ENCODE measurements around the gene LILRB2.
"Not testable (repeated sequence)": the region's sequence is repeated elsewhere in the genome, so short reads cannot be mapped to it uniquely, and the experiment has no call there.

LILRB2 gene

GRCh38 chr19:54309811-54310210, 28.9 kb upstream of the LILRB2 start:
- in situ Hi-C loops (cut with MboI; ENCODE audit: low pct_unique_long_range_greater_than_20kb, low sequenced_read_pairs), result no loop called here
- DNase-seq, result no peak

- DNase-seq, result no peak
- in situ Hi-C loops (cut with MboI; ENCODE audit: low pct_unique_long_range_greater_than_20kb, low sequenced_read_pairs), result no loop called here
These were observed 26.6 kb upstream of the LILRB2 start for GRCh38 chr19:54307389-54308020.

GRCh38 chr19:54305141-54305540, 24.2 kb upstream of the LILRB2 start:
- in situ Hi-C loops (cut with MboI; ENCODE audit: low pct_unique_long_range_greater_than_20kb, low sequenced_read_pairs), result no loop called here
- no peak for DNase-seq

- DNase-seq, result peak; percentile 81
- in situ Hi-C loops (cut with MboI; ENCODE audit: low pct_unique_long_range_greater_than_20kb, low sequenced_read_pairs), result no loop called here
These were observed 21.3 kb upstream of the LILRB2 start for GRCh38 chr19:54302257-54302656.

GRCh38 chr19:54299515-54299914, 18.6 kb upstream of the LILRB2 start:
- no peak for DNase-seq
- in situ Hi-C loops (cut with MboI; ENCODE audit: low pct_unique_long_range_greater_than_20kb, low sequenced_read_pairs), result no loop called here

- no peak for DNase-seq
- in situ Hi-C loops (cut with MboI; ENCODE audit: low pct_unique_long_range_greater_than_20kb, low sequenced_read_pairs), result no loop called here
These were observed 18.2 kb upstream of the LILRB2 start for GRCh38 chr19:54299126-54299498.

- in situ Hi-C loops (cut with MboI; ENCODE audit: low pct_unique_long_range_greater_than_20kb, low sequenced_read_pairs), result no loop called here
- DNase-seq, result no peak
These were observed 17.6 kb upstream of the LILRB2 start for GRCh38 chr19:54298357-54299125.

GRCh38 chr19:54297759-54298305, 16.9 kb upstream of the LILRB2 start:
- in situ Hi-C loops (cut with MboI; ENCODE audit: low pct_unique_long_range_greater_than_20kb, low sequenced_read_pairs), result no loop called here

GRCh38 chr19:54294539-54294938, 13.6 kb upstream of the LILRB2 start:
- DNase-seq, result no peak
- in situ Hi-C loops (cut with MboI; ENCODE audit: low pct_unique_long_range_greater_than_20kb, low sequenced_read_pairs), result no loop called here

More at GRCh38 chr19:54297759-54298305, 16.9 kb upstream of the LILRB2 start:
- DNase-seq, result peak; percentile 33

GRCh38 chr19:54289160-54289559, 8.2 kb upstream of the LILRB2 start:
- DNase-seq; in situ Hi-C loops (cut with MboI; ENCODE audit: low pct_unique_long_range_greater_than_20kb, low sequenced_read_pairs): not testable (repeated sequence)

GRCh38 chr19:54287456-54287855, 6.5 kb upstream of the LILRB2 start:
- in situ Hi-C loops (cut with MboI; ENCODE audit: low pct_unique_long_range_greater_than_20kb, low sequenced_read_pairs), result no loop called here
- DNase-seq, result no peak

- in situ Hi-C loops (cut with MboI; ENCODE audit: low pct_unique_long_range_greater_than_20kb, low sequenced_read_pairs); DNase-seq: not testable (repeated sequence)
These were observed 5.4 kb upstream of the LILRB2 start for GRCh38 chr19:54286283-54286682.

- in situ Hi-C loops (cut with MboI; ENCODE audit: low pct_unique_long_range_greater_than_20kb, low sequenced_read_pairs); DNase-seq: not testable (repeated sequence)
These were observed 4.6 kb upstream of the LILRB2 start for GRCh38 chr19:54285427-54286056.

GRCh38 chr19:54282686-54283470, 2.0 kb upstream of the LILRB2 start:
- peak; percentile 62 for DNase-seq
- in situ Hi-C loops (cut with MboI; ENCODE audit: low pct_unique_long_range_greater_than_20kb, low sequenced_read_pairs), result no loop called here

- DNase-seq; in situ Hi-C loops (cut with MboI; ENCODE audit: low pct_unique_long_range_greater_than_20kb, low sequenced_read_pairs): not testable (repeated sequence)
These were observed 792 bp upstream of the LILRB2 start for GRCh38 chr19:54281729-54282075.

- in situ Hi-C loops (cut with MboI; ENCODE audit: low pct_unique_long_range_greater_than_20kb, low sequenced_read_pairs); DNase-seq: not testable (repeated sequence)
These were observed 469 bp downstream of the LILRB2 start for GRCh38 chr19:54280441-54280840.

GRCh38 chr19:54280025-54280424, 885 bp downstream of the LILRB2 start:
- in situ Hi-C loops (cut with MboI; ENCODE audit: low pct_unique_long_range_greater_than_20kb, low sequenced_read_pairs), result not testable (repeated sequence)

GRCh38 chr19:54279406-54279962, 1.4 kb downstream of the LILRB2 start:
- in situ Hi-C loops (cut with MboI; ENCODE audit: low pct_unique_long_range_greater_than_20kb, low sequenced_read_pairs), result no loop called here

More at GRCh38 chr19:54280025-54280424, 885 bp downstream of the LILRB2 start:
- DNase-seq, result not testable (repeated sequence)

More at GRCh38 chr19:54279406-54279962, 1.4 kb downstream of the LILRB2 start:
- DNase-seq, result no peak
